ENCODE measurements around the gene PARL. TPM values are rescaled to one million over a fixed set of nuclear protein-coding genes. Genes with fewer than 3 reads are reported as not detected.

Gene PARL
- total and polyA plus RNA-seq, 9 donors, result 32.7 to 65.0 (median 55.6) TPM

MicroRNAs encoded within 50 kb of the gene (microRNA counts, 767-probe panel; counts per million panel counts)
- microRNA hsa-miR-4448, result 530 counts per million, percentile 78 among the panel's probes with 10 or more counts

Small RNA genes lying within 50 kb of the gene (microRNA-seq; reads per million reads assigned to microRNA genes)
- 0 reads per million in 3 donors for gene MIR4448

Small RNA genes lying within 50 kb of the gene (small RNA-seq; reads per million reads assigned to genes)
- gene MIR4448, result not detected

Other genes with a start within 250 kb of the PARL start
- gene KLHL24, start 249.3 kb downstream of the PARL start, total RNA-seq, result 100 to 1,000 TPM in 2 of 7 donors, 10 to 100 TPM in 5; 45.7 to 135 (median 79.1) TPM
- 10 to 100 TPM; 17.7 to 22.5 TPM for gene KLHL24, start 249.3 kb downstream of the PARL start, polyA plus RNA-seq
- 10 to 100 TPM; 17.8 to 35.5 (median 27.2) TPM for gene YEATS2, start 187.1 kb downstream of the PARL start, total RNA-seq
- gene YEATS2, start 187.1 kb downstream of the PARL start, polyA plus RNA-seq, result 10 to 100 TPM; 11.3 to 21.9 TPM
- 1 to 10 TPM in 5 of 7 donors, under 1 TPM in 2; 0.48 to 3.1 (median 1.4) TPM for gene MAP6D1, start 59.3 kb downstream of the PARL start, total RNA-seq
- 1 to 10 TPM in 1 of 2 donors, under 1 TPM in 1; 0.47 to 1.2 TPM for gene MAP6D1, start 59.3 kb downstream of the PARL start, polyA plus RNA-seq
- 10 to 100 TPM; 16.3 to 23.1 (median 19.8) TPM for gene ABCC5, start 133.0 kb upstream of the PARL start, total RNA-seq
- gene ABCC5, start 133.0 kb upstream of the PARL start, polyA plus RNA-seq, result 10 to 100 TPM; 19.4 to 29.4 TPM
- gene HTR3D, start 146.9 kb upstream of the PARL start, total RNA-seq, result under 1 TPM in 1 of 7 donors, not detected in 6; 0.24 TPM
- not detected for gene HTR3D, start 146.9 kb upstream of the PARL start, polyA plus RNA-seq
- gene HTR3C, start 168.2 kb upstream of the PARL start, total RNA-seq, result not detected
- not detected for gene HTR3C, start 168.2 kb upstream of the PARL start, polyA plus RNA-seq
- gene HTR3E, start 212.2 kb upstream of the PARL start, total RNA-seq, result not detected
- not detected for gene HTR3E, start 212.2 kb upstream of the PARL start, polyA plus RNA-seq